Measurements from ENCODE around the gene AIPL1. TPM values are rescaled to one million over a fixed set of nuclear protein-coding genes. Genes with fewer than 3 reads are reported as not detected.
A peak's percentile ranks its signal among the peaks of the same experiment; 100 is the strongest.

AIPL1 gene
- total RNA-seq, 3 donors from 2014 or later = not detected

DNA sequence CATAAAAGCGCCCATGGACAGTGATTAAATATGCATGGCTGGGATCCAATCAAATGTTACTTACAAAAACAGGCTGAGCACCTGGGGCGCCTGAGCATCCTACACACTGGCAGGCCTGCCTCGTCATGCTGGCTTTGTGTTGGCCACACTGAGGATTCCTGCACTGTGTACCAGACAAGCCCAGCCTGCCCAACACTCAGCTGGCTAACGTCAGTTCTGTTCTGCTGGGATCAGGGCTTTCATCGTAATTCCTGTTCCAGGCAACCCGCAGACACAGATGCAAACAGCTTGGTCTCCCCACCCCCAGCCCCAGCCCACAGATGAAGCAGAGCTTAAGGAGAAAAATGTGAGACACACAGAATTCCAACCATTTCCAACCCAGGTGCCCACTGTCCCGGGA is 40.0 kb upstream of the AIPL1 start:
- no peaks in the 10 kb centered on the region for H3K27me3 ChIP-seq
- DNase-seq (ENCODE audit: low spot score in 2 of 2) = no peak
- no peaks in the 10 kb centered on the region for H3K36me3 ChIP-seq
- no peak overlapping the region for H3K27ac ChIP-seq
- intact Hi-C loops (cut with DNase I; ENCODE audit: low total_unique reads) = no loop called here
- no peak for TF ChIP-seq CTCF (IDR thresholded peaks at IDR 0.05)
- TF ChIP-seq POLR2AphosphoS5 (IDR thresholded peaks at IDR 0.05) = no peak
- no peak for TF ChIP-seq POLR2A (IDR thresholded peaks at IDR 0.05)
- H3K4me3 ChIP-seq = no peak overlapping the region
- peaks cover 0 to 5% of the 10 kb centered on the region in 2 donors for H3K4me1 ChIP-seq
- H3K9me3 ChIP-seq = no peaks in the 10 kb centered on the region

GRCh38 chr17:6474376-6474775 is 39.5 kb upstream of the AIPL1 start:
- no peaks in the 10 kb centered on the region for H3K9me3 ChIP-seq
- no peak overlapping the region for H3K4me3 ChIP-seq
- no peaks in the 10 kb centered on the region for H3K27me3 ChIP-seq
- H3K27ac ChIP-seq = no peak overlapping the region
- TF ChIP-seq POLR2AphosphoS5 (IDR thresholded peaks at IDR 0.05) (no peak), POLR2A (IDR thresholded peaks at IDR 0.05) (no peak), CTCF (IDR thresholded peaks at IDR 0.05) (no peak)
- H3K36me3 ChIP-seq = no peaks in the 10 kb centered on the region
- intact Hi-C loops (cut with DNase I; ENCODE audit: low total_unique reads) = no loop called here
- no peak for DNase-seq (ENCODE audit: low spot score in 2 of 2)
- peaks cover 0 to 5% of the 10 kb centered on the region in 2 donors for H3K4me1 ChIP-seq

GRCh38 chr17:6473128-6473767 is 38.3 kb upstream of the AIPL1 start:
- H3K9me3 ChIP-seq = no peaks in the 10 kb centered on the region
- intact Hi-C loops (cut with DNase I; ENCODE audit: low total_unique reads) = no loop called here
- DNase-seq (ENCODE audit: low spot score in 2 of 2) = peak; percentile 33 to 74
- TF ChIP-seq POLR2AphosphoS5 (IDR thresholded peaks at IDR 0.05) = no peak
- TF ChIP-seq POLR2A (IDR thresholded peaks at IDR 0.05) = no peak
- TF ChIP-seq CTCF (IDR thresholded peaks at IDR 0.05) = peak; percentile 70 to 87 (median 82)
- H3K36me3 ChIP-seq = no peaks in the 10 kb centered on the region
- H3K4me3 ChIP-seq = no peak overlapping the region
- no peaks in the 10 kb centered on the region for H3K27me3 ChIP-seq
- H3K27ac ChIP-seq = no peak overlapping the region
- peaks cover 0 to 5% of the 10 kb centered on the region in 2 donors for H3K4me1 ChIP-seq

- TF ChIP-seq POLR2AphosphoS5 (IDR thresholded peaks at IDR 0.05) = no peak
- TF ChIP-seq POLR2A (IDR thresholded peaks at IDR 0.05) = no peak
- no peak for TF ChIP-seq CTCF (IDR thresholded peaks at IDR 0.05)
- intact Hi-C loops (cut with DNase I; ENCODE audit: low total_unique reads) = no loop called here
- H3K36me3 ChIP-seq = no peaks in the 10 kb centered on the region
- no peak overlapping the region for H3K4me3 ChIP-seq
- DNase-seq (ENCODE audit: low spot score in 2 of 2) = no peak
- H3K27me3 ChIP-seq = no peaks in the 10 kb centered on the region
- no peaks in the 10 kb centered on the region for H3K9me3 ChIP-seq
- peaks cover 0 to 5% of the 10 kb centered on the region in 2 donors for H3K4me1 ChIP-seq
- no peak overlapping the region for H3K27ac ChIP-seq
Observed at GRCh38 chr17:6472517-6472916, 37.6 kb upstream of the AIPL1 start.

DNA sequence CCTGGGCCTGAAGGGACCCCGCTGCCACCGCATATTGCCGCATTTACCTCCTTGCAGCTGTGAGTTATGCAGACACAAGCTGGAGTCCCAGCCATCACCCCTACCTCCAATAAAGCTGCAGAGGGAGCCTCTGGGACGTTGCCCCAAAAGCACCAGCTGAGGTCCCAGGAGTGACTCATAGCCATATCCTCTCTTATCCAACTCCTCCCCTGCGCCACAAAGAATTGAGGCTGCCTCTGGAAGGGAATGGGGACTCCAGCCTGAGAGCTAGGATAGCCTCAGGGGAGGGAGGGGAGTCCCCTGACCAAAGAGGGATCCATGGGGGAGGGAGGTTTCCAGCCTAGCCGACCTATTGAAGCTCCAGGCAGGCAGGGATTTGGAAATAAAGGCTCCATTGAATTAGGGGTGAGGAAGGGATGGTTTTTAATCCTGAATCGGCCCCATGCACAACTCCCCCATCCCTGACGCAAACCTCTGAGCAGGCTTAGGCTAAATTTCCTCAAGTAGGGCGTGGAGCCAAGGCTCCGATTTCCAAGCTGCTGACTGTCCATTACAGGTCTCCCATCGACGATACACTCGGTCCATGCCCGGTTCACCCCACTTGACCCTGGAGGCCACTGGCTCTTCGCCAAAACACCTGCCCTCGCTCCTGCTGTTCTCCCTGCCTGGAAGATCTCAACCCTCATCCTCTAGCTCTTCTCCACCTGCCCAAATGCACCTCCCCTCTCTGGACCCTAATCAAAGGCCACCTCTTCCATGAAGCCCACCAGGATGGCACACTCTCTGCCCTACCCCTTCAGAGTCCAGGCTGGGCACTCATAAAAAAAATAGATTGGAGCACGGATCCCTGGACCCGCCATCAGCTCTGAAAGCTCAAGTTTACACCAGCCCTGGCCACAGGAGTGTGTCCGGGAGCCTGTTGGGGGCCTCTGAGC is 36.9 kb upstream of the AIPL1 start:
- intact Hi-C loops (cut with DNase I; ENCODE audit: low total_unique reads) = no loop called here
- no peak overlapping the region for H3K4me3 ChIP-seq
- H3K27ac ChIP-seq = no peak overlapping the region
- H3K9me3 ChIP-seq = no peaks in the 10 kb centered on the region
- TF ChIP-seq POLR2A (IDR thresholded peaks at IDR 0.05) (no peak), POLR2AphosphoS5 (IDR thresholded peaks at IDR 0.05) (no peak), CTCF (IDR thresholded peaks at IDR 0.05) (no peak)
- H3K4me1 ChIP-seq = peaks cover 0 to 5% of the 10 kb centered on the region in 2 donors
- DNase-seq (ENCODE audit: low spot score in 2 of 2) = no peak
- H3K36me3 ChIP-seq = no peaks in the 10 kb centered on the region
- H3K27me3 ChIP-seq = no peaks in the 10 kb centered on the region
